ENCODE results near the gene EFHD1.

DNA sequence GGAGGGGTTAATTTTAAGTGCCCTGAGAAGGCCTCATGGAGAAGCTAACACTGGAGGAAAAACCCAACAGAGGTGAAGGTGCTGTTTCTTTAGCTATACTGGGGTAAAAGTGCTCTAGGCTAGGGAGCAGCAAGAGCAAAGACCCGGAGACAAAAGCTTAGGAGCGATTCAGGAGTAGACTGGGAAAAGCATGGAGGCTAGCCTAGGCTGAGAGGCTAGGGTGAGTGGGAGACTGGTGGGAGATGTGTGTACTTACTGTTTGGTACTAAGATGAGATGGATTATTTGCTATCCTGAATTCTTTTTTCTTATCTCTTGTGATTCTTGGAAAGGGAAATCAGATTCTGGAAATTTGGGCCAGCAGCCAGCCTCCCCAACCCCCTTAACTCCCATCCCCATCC is 65.7 kb downstream of the EFHD1 start:
- TF ChIP-seq, protein P1, sequence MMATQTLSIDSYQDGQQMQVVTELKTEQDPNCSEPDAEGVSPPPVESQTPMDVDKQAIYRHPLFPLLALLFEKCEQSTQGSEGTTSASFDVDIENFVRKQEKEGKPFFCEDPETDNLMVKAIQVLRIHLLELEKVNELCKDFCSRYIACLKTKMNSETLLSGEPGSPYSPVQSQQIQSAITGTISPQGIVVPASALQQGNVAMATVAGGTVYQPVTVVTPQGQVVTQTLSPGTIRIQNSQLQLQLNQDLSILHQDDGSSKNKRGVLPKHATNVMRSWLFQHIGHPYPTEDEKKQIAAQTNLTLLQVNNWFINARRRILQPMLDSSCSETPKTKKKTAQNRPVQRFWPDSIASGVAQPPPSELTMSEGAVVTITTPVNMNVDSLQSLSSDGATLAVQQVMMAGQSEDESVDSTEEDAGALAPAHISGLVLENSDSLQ (IDR thresholded peaks at IDR 0.05): no peak
- TF ChIP-seq TARDBP (IDR thresholded peaks at IDR 0.05) (no peak), FOXA1 (IDR thresholded peaks at IDR 0.05) (no peak), SUZ12 (IDR thresholded peaks at IDR 0.05) (no peak), L3MBTL2 (conservative IDR thresholded peaks at IDR 0.05) (no peak), ARNT (IDR thresholded peaks at IDR 0.05) (no peak)
